Smooth muscle cell (in vitro differentiated cells): ENCODE measurements around the gene GCNT1. TPM values are rescaled to one million over a fixed set of nuclear protein-coding genes. Genes with fewer than 3 reads are reported as not detected.

Experiments used
- DNase-seq: peaks from one replicate; lab custom pipeline; 2025; ENCODE audit not compliant: unreplicated experiment; lab: John Stamatoyannopoulos, UW
- H2AFZ ChIP-seq: fragments of 200-600 bp; sonication (generic); 2 replicates; pipeline ENCODE4 v1.6.0; 2016; ENCODE audit warnings: antibody characterized with exemption, low read depth, mild to moderate bottlenecking
- H3F3A ChIP-seq: fragments of 200-600 bp; sonication (generic); 2 replicates; pipeline ENCODE4 v1.6.0; 2017; ENCODE audit warnings: antibody characterized with exemption, low read depth
- H3K27ac ChIP-seq: fragments of 200-600 bp; sonication (generic); 2 replicates; pipeline ENCODE4 v1.5.1; 2016; ENCODE audit warnings: low read depth, mild to moderate bottlenecking
- H3K27me3 ChIP-seq: fragments of 200-600 bp; sonication (generic); 2 replicates; pipeline ENCODE4 v1.6.1; 2016; ENCODE audit warnings: low read depth, mild to moderate bottlenecking
- H3K36me3 ChIP-seq: fragments of 200-600 bp; sonication (generic); 2 replicates; pipeline ENCODE4 v1.5.1; 2016; ENCODE audit warnings: low read depth
- H3K4me1 ChIP-seq: fragments of 200-600 bp; sonication (generic); 2 replicates; pipeline ENCODE4 v1.5.1; 2016; ENCODE audit warnings: low read depth
- H3K4me2 ChIP-seq: fragments of 200-600 bp; sonication (generic); 2 replicates; pipeline ENCODE4 v1.6.0; 2016; ENCODE audit warnings: mild to moderate bottlenecking
- H3K4me3 ChIP-seq: fragments of 200-600 bp; sonication (generic); 2 replicates; pipeline ENCODE4 v1.5.1; 2016; ENCODE audit warnings: mild to moderate bottlenecking
- H3K79me2 ChIP-seq: fragments of 200-600 bp; sonication (generic); 2 replicates; pipeline ENCODE4 v1.6.0; 2016; ENCODE audit warnings: low read depth, mild to moderate bottlenecking
- H3K9ac ChIP-seq: fragments of 200-600 bp; sonication (generic); 2 replicates; pipeline ENCODE4 v1.6.0; 2016; ENCODE audit warnings: low read depth
- H3K9me3 ChIP-seq: fragments of 200-600 bp; sonication (generic); replicated peaks from 2 replicates; pipeline ENCODE4 v1.5.1; 2016; ENCODE audit warnings: low read depth
- H4K20me1 ChIP-seq: fragments of 200-600 bp; sonication (generic); 2 replicates; pipeline ENCODE4 v1.6.0; 2016; ENCODE audit warnings: low read depth
- CTCF ChIP-seq: fragments of 200-600 bp; sonication (generic); IDR thresholded peaks from 2 replicates; pipeline ENCODE4 v1.5.1; 2017; ENCODE audit warnings: borderline replicate concordance, mild to moderate bottlenecking, antibody characterized with exemption; ENCODE audit not compliant: insufficient read depth, poor library complexity, severe bottlenecking
- WGBS: methylation state at CpG from one replicate; pipeline ENCODE4 v1.1.7; 2016; ENCODE audit warnings: low lambda C conversion rate; 5-methylcytosine and 5-hydroxymethylcytosine counted together
- polyA plus RNA-seq: library from polyadenylated mRNA; unstranded; fragments of >200 nt; fragmentation: Nextera tagmentation; extraction: Ambion mirVana; gene quantifications from 2 replicates; pipeline ENCODE4 v1.2.1, GENCODE V29; 2016
- total RNA-seq: library from RNA; depleted of rRNA; stranded (reverse); fragments of >200 nt; gene quantifications from 2 replicates; pipeline ENCODE4 v1.2.3, GENCODE V29; 2014

The GCNT1 gene
- total and polyA plus RNA-seq, 2 experiments from 2014 or later = 4.9 to 7.1 TPM

- Histone ChIP-seq H3K4me3 (no peak overlapping the region), H4K20me1 (no peaks in the 10 kb centered on the region), H3K36me3 (no peaks in the 10 kb centered on the region), H3K9me3 (no peaks in the 10 kb centered on the region), H3K4me2 (no peak overlapping the region), H2AFZ (no peak overlapping the region), H3K79me2 (no peaks in the 10 kb centered on the region), H3K27ac (no peak overlapping the region), H3K9ac (no peak overlapping the region), H3K4me1 (no peaks in the 10 kb centered on the region), H3K27me3 (no peaks in the 10 kb centered on the region), H3F3A (no peaks in the 10 kb centered on the region)
- 100% methylated on average over 2 of the region's 2 CpGs for WGBS
- no peak for DNase-seq
- TF ChIP-seq CTCF = no peak
Measured at GRCh38 chr9:76510446-76510845, 51.5 kb downstream of the GCNT1 start.

- Histone ChIP-seq H3K4me1 (no peaks in the 10 kb centered on the region), H3K27me3 (no peaks in the 10 kb centered on the region), H3K36me3 (no peaks in the 10 kb centered on the region), H3K4me3 (no peak overlapping the region), H3K79me2 (no peaks in the 10 kb centered on the region), H3F3A (no peaks in the 10 kb centered on the region), H3K9me3 (no peaks in the 10 kb centered on the region), H3K27ac (no peak overlapping the region), H2AFZ (no peak overlapping the region), H3K9ac (no peak overlapping the region), H3K4me2 (no peak overlapping the region), H4K20me1 (no peaks in the 10 kb centered on the region)
- WGBS = 20% methylated on average over 1 of the region's 1 CpG
- no peak for DNase-seq
- no peak for TF ChIP-seq CTCF
Measured at GRCh38 chr9:76512826-76513225, 53.8 kb downstream of the GCNT1 start.

- TF ChIP-seq CTCF = no peak
- no peak overlapping the region for H3K4me2 ChIP-seq
- no peak for DNase-seq
- no peak overlapping the region for H2AFZ ChIP-seq
- no peak overlapping the region for H3K4me3 ChIP-seq
- no peaks in the 10 kb centered on the region for H3K4me1 ChIP-seq
- H4K20me1 ChIP-seq = no peaks in the 10 kb centered on the region
- no peaks in the 10 kb centered on the region for H3K27me3 ChIP-seq
- no peaks in the 10 kb centered on the region for H3K79me2 ChIP-seq
- H3K9ac ChIP-seq = no peak overlapping the region
- 85% methylated on average over 6 of the region's 6 CpGs for WGBS
- H3K27ac ChIP-seq = no peak overlapping the region
- H3K9me3 ChIP-seq = no peaks in the 10 kb centered on the region
- no peaks in the 10 kb centered on the region for H3F3A ChIP-seq
- H3K36me3 ChIP-seq = no peaks in the 10 kb centered on the region
Measured at GRCh38 chr9:76516350-76516749, 57.4 kb downstream of the GCNT1 start.

- H3K27ac ChIP-seq = no peak overlapping the region
- H3K9ac ChIP-seq = no peak overlapping the region
- H3K79me2 ChIP-seq = no peaks in the 10 kb centered on the region
- no peak overlapping the region for H3K4me3 ChIP-seq
- no peak overlapping the region for H3K4me2 ChIP-seq
- no peaks in the 10 kb centered on the region for H3K27me3 ChIP-seq
- H3K36me3 ChIP-seq = no peaks in the 10 kb centered on the region
- no peak for DNase-seq
- H4K20me1 ChIP-seq = no peaks in the 10 kb centered on the region
- no peak for TF ChIP-seq CTCF
- 91% methylated on average over 3 of the region's 3 CpGs for whole genome bisulfite sequencing
- H3F3A ChIP-seq = no peaks in the 10 kb centered on the region
- no peaks in the 10 kb centered on the region for H3K4me1 ChIP-seq
- H2AFZ ChIP-seq = no peak overlapping the region
- H3K9me3 ChIP-seq = no peaks in the 10 kb centered on the region
Measured at GRCh38 chr9:76516871-76517270, 57.9 kb downstream of the GCNT1 start.
